GM21786 (cell line): ENCODE data around the gene GSK3B.
"Not testable (repeated sequence)": the region's sequence is repeated elsewhere in the genome, so short reads cannot be mapped to it uniquely, and the experiment has no call there.

Source experiments
- ATAC-seq: cut with Tn5 transposase; IDR thresholded peaks from one replicate; pipeline ENCODE4 v1.9.1; 2021; ENCODE audit not compliant: unreplicated experiment

GSK3B gene

DNA sequence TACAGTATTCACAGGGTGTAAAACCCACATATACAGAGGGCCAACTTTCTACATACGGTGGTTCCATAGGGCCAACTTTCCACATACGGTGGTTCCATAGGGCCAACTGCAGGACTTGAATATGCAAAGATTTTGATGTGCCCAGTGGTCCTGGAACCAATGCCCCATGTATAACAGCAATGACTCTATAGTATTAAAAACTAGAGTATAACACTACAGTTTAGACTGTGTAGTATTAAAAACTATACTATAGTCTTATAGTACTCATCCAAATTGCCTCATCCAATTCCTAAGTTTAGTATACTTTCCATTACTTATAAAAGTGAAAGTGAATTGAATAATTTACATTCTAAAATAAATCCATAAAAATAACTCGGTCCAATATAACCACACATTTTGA lies 75.9 kb downstream of the GSK3B start:
- ATAC-seq, result no peak

DNA sequence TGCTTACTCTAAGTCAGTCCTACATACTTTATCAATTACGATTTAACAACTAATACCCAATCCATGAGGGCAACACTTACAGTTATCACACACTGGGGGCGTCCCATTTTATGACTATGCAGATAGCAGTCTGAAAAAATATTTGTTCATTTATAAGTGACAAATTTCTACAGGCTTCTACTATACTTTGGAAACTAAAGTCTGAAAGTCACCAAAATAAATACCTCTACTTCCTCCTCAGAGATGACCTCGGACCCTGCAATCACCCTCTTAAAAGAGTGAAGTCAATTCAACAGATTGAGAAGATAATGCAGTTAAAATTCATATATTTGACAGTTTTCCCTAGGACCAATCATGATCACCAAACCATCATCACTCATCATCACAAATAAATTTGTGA lies 76.6 kb downstream of the GSK3B start:
- peak; percentile 43 for ATAC-seq

DNA sequence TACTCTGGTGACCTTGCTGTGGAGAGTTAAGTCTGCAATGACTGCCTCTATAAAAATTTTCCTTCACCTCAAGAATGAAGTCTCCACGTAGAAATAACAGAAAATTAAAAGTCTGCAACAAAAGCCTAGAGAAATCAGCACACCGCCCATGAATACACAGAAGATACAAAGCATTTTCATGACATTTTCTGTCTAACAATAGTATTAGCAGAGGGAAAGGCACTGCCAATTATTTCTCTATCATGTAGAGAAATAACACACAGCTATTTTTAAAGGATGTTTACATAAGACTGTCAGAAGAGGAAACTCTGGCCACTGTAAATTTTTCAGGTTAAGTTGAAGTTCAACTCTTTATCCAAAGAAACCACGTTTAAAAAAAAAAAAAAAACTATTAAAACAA lies 80.8 kb downstream of the GSK3B start:
- no peak for ATAC-seq

DNA sequence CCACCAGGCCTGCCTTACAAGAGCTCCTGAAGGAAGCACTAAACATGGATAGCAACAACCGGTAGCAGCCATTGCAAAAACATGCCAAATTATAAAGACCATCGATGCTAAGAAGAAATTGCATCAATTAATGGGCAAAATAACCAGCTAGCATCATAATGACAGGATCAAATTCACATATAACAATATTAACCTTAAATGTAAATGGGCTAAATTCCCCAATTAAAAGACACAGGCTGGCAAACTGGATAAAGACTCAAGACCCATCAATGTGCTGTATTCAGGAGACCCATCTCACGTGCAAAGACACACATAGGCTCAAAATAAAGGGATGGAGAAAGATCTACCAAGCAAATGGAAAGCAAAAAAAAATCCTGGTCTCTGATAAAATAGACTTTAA lies 88.5 kb downstream of the GSK3B start:
- ATAC-seq, result not testable (repeated sequence)

DNA sequence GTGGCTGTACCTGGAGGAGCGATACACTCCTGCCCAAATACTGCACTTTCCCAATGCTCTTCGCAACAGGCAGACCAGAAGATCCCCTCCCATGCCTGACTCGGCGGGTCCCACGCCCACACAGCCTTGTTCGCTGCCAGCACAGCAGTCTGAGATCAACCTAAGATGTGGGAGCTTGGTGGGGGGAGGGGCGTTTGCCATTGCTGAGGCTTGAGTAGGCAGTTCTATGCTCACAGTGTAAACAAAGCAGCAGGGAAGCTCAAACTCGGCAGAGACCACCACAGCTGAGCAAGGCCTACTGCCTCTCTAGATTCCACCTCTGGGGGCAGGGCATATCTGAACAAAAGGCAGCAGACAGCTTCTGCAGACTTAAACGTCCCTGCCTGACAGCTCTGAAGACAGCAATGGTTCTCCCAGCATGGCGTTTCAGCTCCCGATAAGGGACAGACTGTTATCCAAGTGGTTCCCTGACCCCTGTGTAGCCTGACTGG lies 90.2 kb downstream of the GSK3B start:
- ATAC-seq, result not testable (repeated sequence)

DNA sequence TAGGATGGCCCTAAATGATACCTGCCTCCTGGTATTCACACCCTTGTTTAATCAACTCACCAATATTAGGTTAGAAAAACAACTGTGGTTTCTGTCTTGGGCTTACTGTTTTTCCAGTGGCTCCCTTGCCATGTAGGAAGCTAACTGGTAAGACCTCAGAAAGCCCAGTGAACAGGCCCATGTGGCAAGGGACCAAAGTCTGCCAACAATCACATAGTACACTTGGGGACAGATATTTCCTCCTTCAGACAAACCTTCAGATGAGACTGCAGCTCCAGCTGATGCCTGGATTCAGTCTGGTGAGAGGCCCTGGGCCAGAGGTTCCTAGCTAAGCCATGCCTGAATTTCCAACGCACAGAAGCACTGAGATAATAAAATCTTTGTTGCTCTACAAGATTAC lies 96.1 kb downstream of the GSK3B start:
- no peak for ATAC-seq

DNA sequence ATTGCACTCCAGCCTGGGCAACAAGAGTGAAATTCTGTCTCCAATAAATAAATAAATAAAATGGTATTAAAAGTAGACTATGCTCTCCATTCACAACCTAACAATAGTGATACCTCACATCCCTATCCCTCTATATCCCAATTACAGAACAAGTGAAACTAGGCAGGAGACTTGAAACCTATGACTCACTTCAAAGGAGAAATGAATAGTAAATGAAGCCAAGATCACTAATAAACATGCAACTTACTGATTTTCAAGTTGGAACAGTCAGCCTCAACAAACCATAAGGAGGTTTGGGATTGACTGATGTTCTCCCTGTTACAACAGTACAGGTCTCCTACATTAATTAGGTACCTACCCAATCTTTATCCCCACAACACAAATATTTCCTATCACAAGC lies 103.4 kb downstream of the GSK3B start:
- ATAC-seq, result no peak

DNA sequence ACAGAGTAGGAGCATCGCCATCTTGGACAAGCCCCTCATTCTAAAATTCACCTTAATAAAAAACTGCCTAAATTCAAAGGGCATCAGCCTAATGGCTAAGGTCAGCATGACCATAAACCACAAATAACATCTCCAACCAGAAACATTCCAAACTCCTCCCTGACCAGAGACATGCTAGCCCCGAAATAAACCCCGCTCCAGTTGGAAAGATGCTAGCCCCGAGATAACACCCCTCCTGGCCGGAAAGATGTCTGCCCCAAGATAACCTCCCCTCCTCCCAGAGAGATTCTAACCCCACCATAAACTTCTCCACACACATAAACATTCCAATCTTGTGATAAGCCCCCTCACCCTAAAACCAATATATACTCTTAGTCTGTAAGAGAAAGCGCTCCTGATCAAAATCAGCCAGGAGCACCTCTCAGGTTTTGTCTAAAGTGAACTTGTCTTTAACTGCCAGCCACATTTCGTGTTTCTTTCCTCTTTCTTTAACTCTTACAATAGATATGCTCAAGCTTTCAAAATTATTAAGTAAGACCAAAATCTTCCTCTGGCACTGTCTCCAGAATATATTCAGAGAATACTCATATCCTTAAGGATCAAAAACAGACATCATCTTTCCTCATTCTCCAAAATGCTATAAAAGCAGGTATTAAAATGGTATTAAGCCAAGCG lies 104.1 kb downstream of the GSK3B start:
- ATAC-seq, result no peak

DNA sequence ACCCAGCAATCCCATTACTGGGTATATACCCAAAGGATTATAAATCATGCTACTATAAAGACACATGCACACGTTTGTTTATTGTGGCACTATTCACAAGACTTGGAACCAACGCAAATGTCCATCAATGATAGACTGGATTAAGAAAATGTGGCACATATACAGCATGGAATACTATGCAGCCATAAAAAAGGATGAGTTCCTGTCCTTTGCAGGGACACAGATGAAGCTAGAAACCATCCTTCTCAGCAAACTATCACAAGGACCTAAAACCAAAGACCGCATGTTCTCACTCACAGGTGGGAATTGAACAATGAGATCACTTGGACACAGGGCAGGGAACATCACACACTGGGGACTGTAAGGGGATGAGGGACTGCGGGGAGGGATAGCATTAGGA lies 107.4 kb downstream of the GSK3B start:
- not testable (repeated sequence) for ATAC-seq

DNA sequence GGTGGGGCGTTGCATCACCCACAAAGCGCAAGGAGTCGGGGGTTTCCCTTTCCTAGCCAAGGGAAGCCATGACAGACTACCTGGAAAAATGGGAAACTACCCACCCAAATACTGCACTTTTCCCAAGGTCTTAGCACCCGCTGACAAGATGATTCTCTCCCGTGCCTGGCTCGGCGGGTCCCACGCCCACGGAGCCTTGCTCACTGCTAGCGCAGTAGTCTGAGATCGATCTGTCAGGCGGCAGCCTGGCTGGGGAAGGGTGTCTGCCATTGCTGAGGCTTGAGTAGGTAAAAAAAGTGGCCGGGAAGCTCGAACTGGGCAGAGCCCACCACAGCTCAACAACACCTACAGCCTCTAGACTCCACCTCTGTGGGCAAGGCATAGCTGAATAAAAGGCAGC lies 112.9 kb downstream of the GSK3B start:
- ATAC-seq, result no peak

DNA sequence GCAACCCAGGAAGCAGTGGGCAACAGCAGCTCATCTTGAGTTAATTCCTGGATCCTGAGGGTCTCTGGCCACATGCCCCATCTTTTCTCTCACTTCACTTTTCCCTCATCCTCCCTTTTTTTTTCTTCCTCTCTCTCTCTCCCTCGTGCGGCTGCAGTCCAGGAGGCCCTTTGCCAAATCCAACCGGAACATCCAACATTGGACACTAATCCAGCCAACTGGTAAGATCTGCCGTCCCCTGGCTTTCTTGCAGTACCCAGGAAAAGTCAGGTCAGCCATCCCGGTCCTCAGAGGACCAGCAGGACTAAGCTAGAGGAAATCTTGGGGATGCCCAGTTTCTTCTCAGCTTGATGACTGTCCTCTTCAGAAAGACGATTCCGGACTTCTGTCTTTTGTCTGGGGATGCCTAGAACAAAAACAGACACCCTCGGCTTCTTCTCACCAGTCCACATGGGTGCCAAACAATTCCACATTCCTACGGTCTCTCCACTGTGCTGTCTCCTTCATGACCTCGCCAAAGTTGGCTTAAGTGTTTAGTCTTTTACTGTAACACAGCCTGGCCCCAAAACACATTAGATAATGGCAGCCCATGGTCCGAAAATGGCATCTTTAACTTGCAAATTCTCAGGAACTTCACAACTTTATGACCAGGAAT lies 115.6 kb downstream of the GSK3B start:
- ATAC-seq, result no peak

DNA sequence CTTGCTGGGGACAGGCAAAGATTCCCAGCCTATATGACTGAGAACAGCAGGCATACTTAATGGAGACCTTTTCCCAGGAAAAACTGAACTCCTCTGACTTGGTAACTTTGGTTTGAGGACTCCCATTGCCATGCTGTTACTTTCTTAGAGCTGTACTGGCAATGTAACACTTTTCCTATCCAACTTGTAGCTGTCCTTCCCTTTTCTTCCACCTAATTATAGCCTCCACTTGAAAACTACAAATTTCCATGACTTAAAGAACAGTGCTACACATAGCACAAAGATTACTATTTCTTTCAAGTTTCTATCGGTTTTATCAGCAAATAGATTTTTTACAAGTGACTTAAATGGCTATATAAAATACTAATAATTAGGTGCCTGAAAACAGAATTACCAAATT lies 116.9 kb downstream of the GSK3B start:
- no peak for ATAC-seq

DNA sequence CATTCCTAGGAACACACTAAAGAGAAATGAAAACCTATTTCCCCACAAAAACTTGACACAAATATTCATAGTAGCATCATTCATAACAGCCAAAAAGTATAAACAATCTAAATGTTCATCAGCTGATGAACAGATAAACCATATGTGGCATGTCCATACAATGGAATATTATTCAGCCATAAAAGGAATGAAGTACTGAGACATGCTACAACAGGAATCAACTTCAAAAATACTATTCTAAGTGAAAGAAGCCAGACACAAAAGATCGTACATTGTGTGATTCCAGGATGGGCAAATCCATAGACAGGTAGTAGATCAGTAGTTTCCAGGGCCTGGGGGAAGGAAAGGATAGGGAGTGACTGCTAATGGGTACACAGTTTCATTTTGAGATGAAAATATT lies 118.0 kb downstream of the GSK3B start:
- ATAC-seq, result no peak

DNA sequence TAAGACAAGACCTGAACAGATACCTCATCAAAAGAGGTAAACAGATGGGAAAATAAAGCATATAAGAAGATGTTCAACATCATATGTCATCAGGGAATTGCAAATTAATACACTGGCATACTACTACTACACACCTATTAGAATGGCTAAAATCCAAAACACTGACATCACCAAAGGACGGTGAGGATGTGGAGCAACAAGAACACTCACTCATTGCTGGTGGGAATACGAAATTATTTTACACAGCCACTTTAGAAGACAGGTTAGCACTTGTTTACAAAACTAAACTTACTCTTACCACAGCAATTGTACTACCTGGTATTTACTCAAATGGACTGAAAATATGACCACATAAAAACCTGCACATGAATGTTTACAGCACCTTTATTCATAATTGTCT lies 119.6 kb downstream of the GSK3B start:
- ATAC-seq, result no peak

DNA sequence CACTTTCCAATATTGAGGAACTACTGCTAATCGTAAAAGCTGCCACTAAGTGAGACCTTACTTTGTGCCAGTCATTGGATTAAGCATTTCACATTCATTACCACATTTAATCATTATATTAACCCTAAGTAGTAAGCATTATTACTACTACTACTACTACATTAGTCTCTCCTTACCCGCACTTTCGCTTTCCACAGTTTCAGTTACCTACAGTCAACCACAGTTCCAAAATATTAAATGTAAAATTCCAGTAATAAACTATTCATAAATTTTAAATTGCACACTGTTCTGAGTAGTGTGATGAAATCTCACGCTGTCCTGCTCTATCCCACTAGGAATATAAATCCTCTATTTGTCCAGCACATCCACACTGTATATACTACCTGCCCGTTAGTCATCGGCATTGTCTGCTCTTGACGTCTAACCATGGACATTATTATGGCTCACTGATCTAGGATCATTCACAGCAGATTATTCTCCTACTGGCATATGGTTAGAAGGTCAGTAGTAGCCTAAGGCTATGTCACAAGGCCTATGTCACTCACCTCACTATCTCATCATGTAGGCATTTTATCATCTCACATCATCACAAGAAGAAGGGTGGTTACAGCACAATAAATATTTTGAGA lies 121.1 kb downstream of the GSK3B start:
- no peak for ATAC-seq

DNA sequence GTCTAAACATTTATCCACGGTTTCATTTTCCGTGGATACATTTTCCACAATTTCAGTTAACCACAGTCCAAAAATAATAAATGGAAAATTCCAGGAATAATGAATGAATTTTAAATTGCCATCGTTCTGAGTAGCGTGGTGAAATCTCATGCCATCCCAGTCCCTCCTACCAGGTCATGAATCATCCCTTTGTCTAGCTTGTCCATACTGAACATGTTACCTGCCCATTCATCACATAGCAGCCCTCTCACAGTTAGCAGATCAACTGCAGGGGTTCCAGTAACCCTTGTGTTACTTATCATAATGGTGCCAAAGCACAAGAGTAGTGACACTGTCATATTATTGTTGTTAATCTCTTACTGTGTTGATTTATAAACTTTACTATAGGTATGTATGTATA lies 124.5 kb downstream of the GSK3B start:
- no peak for ATAC-seq

DNA sequence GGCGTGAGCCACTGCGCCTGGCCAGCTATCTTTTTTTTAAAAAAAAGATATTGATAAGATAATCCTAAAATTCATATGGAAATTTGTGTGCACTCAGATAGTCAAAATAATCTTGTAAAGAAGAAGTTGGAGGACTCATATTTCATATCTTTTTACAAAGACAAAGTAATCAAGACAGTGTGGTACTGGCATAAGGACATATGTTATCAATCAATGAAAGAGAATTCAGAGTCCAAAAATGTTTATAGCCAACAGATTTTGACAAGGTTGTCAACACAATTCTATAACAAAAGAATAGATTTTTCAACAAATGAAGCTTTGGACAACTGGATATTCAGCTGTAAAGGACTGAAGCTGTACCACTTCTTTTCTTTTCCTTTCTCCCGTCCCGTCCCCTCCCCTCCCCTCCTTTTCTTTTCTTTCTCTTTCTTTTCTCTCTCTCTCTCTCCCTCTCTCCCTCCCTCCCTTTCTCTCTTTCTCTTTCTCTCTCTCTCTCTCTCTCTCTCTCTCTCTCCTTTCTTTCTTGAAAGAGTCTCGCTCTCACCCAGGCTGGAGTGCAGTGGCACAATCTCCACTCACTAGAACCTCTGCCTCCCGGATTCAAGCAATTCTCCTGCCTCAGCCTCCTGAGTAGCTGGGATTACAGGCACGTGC lies 126.8 kb downstream of the GSK3B start:
- ATAC-seq, result no peak

DNA sequence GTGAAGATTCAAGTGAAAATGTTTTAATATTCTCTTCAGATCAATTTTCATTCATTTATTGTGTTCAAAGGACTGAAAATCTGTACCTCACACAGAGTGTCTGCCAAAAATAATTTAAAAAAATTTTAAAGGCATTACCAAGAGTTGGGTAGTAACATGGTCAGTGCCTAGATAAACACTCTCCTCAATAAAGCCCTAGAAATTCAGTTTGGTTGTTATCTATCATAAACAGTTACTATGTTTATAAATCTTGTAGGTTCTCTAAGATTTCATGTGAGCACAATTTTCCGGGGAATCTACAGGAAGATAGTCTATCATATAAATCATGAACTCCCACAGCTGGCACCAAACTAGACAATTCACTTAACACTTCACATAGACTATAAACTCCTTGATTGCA lies 128.6 kb downstream of the GSK3B start:
- no peak for ATAC-seq

DNA sequence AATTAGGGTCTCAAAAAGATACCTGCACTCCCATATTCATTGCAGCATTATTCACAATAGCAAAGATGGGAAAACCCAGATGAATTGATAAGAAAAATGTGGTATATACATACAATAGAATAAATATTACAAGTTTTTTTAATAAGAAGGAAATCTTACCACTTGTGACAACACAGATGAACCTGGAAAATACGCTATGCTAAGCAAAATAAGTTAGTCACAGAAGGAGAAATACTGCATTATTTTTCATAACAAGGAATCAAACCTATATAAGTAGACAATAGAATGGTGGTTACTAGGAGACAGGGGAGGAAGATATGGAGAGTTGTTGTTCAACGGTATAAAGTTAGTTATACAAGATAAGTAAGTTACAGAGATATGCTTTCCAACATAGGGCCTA lies 130.0 kb downstream of the GSK3B start:
- no peak for ATAC-seq

DNA sequence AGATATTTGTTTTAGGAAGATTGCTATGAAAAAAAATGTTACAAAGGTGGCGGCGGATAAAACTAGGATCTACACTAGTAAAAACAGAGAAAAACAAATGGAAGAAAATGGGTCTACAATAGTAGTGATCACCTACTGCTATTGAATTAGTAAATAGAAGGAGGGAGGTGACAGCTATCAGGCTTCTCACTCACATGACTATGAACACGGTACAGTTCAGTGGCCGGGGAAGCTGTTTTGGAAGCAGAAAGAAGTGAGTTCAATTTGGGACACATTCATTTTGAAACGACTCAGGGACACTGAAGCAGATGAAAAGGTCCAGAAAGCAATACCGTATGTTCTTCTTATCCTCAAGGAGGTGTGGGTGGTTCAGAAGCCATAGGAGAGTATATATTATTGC lies 138.3 kb downstream of the GSK3B start:
- ATAC-seq, result no peak

DNA sequence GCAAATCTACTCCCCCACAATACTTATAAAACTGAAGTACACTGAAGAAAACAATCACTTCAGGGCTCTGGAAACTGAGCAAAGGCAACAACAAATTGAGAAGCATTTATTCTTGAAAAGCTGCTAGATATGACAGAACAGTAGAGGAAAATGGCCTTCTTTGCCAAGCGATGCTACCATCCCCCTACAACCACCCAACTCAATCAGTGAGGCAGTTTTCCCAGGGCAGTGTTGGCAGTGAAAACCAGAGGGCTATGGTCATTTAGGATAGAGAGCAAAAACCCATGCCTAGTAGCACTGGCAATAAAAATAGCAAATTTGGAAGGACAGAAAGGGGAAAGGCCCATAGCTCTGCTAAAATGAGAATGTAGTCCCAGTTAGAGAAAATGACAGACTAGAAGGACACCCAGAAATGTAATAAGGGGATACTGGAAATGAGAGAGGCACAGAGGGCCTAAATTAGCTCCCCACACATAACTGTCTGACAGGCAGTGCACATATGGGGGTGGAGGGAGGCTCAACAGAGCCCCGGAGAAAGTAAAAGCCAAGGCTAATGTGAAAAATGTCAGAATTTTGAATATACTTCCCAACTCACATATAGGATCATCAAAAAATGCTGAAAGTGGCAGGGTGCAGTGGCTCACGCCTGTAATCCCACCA lies 143.5 kb downstream of the GSK3B start:
- ATAC-seq, result no peak
